A549 (cell line): Measurements from ENCODE around the gene CACNA1D. TPM values are rescaled to one million over a fixed set of nuclear protein-coding genes. Genes with fewer than 3 reads are reported as not detected.
A peak's percentile ranks its signal among the peaks of the same experiment; 100 is the strongest.

Experiments
- ATAC-seq, 2 experiments: fragments of 200-7000 bp in 1 of 2; fragments of >200 bp in 1 of 2; cut with Nextera tagmentation in 1 of 2; cut with Tn5 transposase in 1 of 2; 3 replicates each; pipeline versions ENCODE4 v1.8.0 to v1.9.1; 2018 to 2020; ENCODE audit warnings: mild to moderate bottlenecking in 1 of 2, moderate library complexity in 1 of 2
- CTCF ChIA-PET: fragments of 300-600 bp; sonication (Branson Sonifier 250); formaldehyde crosslinking; extraction: SDS; loops from one replicate; lab custom pipeline; 2021; ENCODE audit warnings: antibody characterized with exemption, inconsistent platforms; lab: Yijun Ruan, JAX
- POLR2A ChIA-PET: fragments of 350-600 bp; formaldehyde crosslinking; extraction: SDS; loops from one replicate; lab custom pipeline; 2021; ENCODE audit warnings: antibody characterized with exemption, inconsistent platforms; lab: Yijun Ruan, JAX
- DNase-seq, 2 experiments: peaks; one replicate each; pipeline versions ENCODE4 v3.0.0 to v3.0.0-alpha.2; 2011 to 2016; ENCODE audit warnings: low read depth in 1 of 2, low spot score in 1 of 2
- FAIRE-seq: peaks from 2 replicates; lab custom pipeline; 2011; peaks lifted over from hg19 to GRCh38; lab: Jason Lieb, UNC
- H3K27ac ChIP-seq, 2 experiments: fragments of >200 bp; sonication (Bioruptor Twin); formaldehyde crosslinking; 3 replicates each; pipeline ENCODE4 v1.5.1; 2016 to 2017
- H3K4me1 ChIP-seq: fragments of >200 bp; sonication (Bioruptor Twin); formaldehyde crosslinking; 3 replicates; pipeline ENCODE4 v1.6.1; 2016
- H3K4me2 ChIP-seq: fragments of >200 bp; sonication (Bioruptor Twin); formaldehyde crosslinking; 3 replicates; pipeline ENCODE4 v1.6.1; 2016
- H3K4me3 ChIP-seq: fragments of >200 bp; sonication (Bioruptor Twin); formaldehyde crosslinking; 3 replicates; pipeline ENCODE4 v1.5.1; 2016
- H3K9me3 ChIP-seq: fragments of >200 bp; sonication (Bioruptor Twin); formaldehyde crosslinking; 3 replicates; pipeline ENCODE4 v1.6.1; 2016
- CTCF ChIP-seq: fragments of >200 bp; sonication (Bioruptor Twin); formaldehyde crosslinking; IDR thresholded peaks from 3 replicates; pipeline ENCODE4 v1.5.1; 2016
- ELK1 ChIP-seq: fragments of 150-350 bp; IDR thresholded peaks from 2 replicates; pipeline ENCODE4 v1.6.1; 2014; ENCODE audit warnings: low read depth, mild to moderate bottlenecking, low read length
- EP300 ChIP-seq, 2 experiments: fragments of >200 bp; sonication (Bioruptor Twin); formaldehyde crosslinking; IDR thresholded peaks; 2 replicates in 1 of 2; 3 replicates in 1 of 2; pipeline ENCODE4 v1.6.1; 2016 to 2017
- FOSL2 ChIP-seq, 2 experiments: fragments of 450-650 bp in 1 of 2; fragments of >200 bp in 1 of 2; sonication (Bioruptor Twin) in 1 of 2; formaldehyde crosslinking; IDR thresholded peaks; 2 replicates each; pipeline versions ENCODE4 v1.5.0 to v1.6.1; 2016 to 2020; ENCODE audit warnings: mild to moderate bottlenecking in 1 of 2, moderate library complexity in 1 of 2
- HES2 ChIP-seq: fragments of >200 bp; sonication (Bioruptor Twin); formaldehyde crosslinking; IDR thresholded peaks from 2 replicates; pipeline ENCODE4 v1.6.1; 2016
- HOXB5 ChIP-seq: fragments of 250-450 bp; sonication (Bioruptor Pico); IDR thresholded peaks from 2 replicates; pipeline ENCODE4 v1.5.0; 2020; ENCODE audit warnings: mild to moderate bottlenecking, moderate library complexity
- KDM1A ChIP-seq: fragments of 200-600 bp; sonication (generic); IDR thresholded peaks from 2 replicates; pipeline ENCODE4 v1.6.1; 2016; ENCODE audit warnings: low read depth, mild to moderate bottlenecking
- NPAS2 ChIP-seq: fragments of 250-450 bp; sonication (Bioruptor Pico); IDR thresholded peaks from 2 replicates; pipeline ENCODE4 v1.8.0; 2022; ENCODE audit warnings: mild to moderate bottlenecking, moderate library complexity, borderline replicate concordance
- PBX3 ChIP-seq: IDR thresholded peaks from 2 replicates; pipeline ENCODE4 v1.6.1; 2012
- POLR2A ChIP-seq: IDR thresholded peaks from 2 replicates; pipeline ENCODE4 v1.6.1; 2012; ENCODE audit warnings: mild to moderate bottlenecking, low read length
- POLR2AphosphoS2 ChIP-seq: conservative IDR thresholded peaks from 2 replicates; pipeline ENCODE4 v1.6.1; 2012; ENCODE audit warnings: low read length, improper control_type of control experiment, inconsistent platforms
- RARB ChIP-seq: fragments of 250-450 bp; sonication (Bioruptor Pico); IDR thresholded peaks from 2 replicates; pipeline ENCODE4 v1.8.0; 2021; ENCODE audit warnings: mild to moderate bottlenecking, moderate library complexity
- SREBF2 ChIP-seq: fragments of 450-650 bp; IDR thresholded peaks from 2 replicates; pipeline ENCODE4 v1.6.1; 2014; ENCODE audit warnings: mild to moderate bottlenecking, moderate library complexity
- TFCP2L1 ChIP-seq: fragments of 250-450 bp; sonication (Bioruptor Pico); IDR thresholded peaks from 2 replicates; pipeline ENCODE4 v1.5.0; 2021; ENCODE audit warnings: mild to moderate bottlenecking
- ZC3H11A ChIP-seq: fragments of 450-650 bp; IDR thresholded peaks from 2 replicates; pipeline ENCODE4 v1.6.1; 2014; ENCODE audit warnings: antibody characterized with exemption, mild to moderate bottlenecking
- ZNF302 ChIP-seq: fragments of 250-450 bp; sonication (Bioruptor Pico); IDR thresholded peaks from 2 replicates; pipeline ENCODE4 v1.9.0; 2021; ENCODE audit warnings: inconsistent platforms, mild to moderate bottlenecking, moderate library complexity
- WGBS: methylation state at CpG from one replicate; pipeline ENCODE4 v1.1.6; 2017; ENCODE audit errors: missing lambda C conversion rate; 5-methylcytosine and 5-hydroxymethylcytosine counted together
- polyA plus RNA-seq, 4 experiments: library from polyadenylated mRNA; depleted of rRNA in 3 of 4; stranded (reverse); fragments of >200 nt; fragmentation: RNase III in 1 of 4; extraction: RNeasy Plus Mini Kit Qiagen cat#74134 plus additional on column Dnase treatment in 1 of 4; gene quantifications; 2 replicates in 3 of 4; 3 replicates in 1 of 4; pipeline ENCODE4 v1.2.3, GENCODE V29; 2011 to 2017

The CACNA1D gene
- polyA plus RNA-seq, 2 of the 4 experiments (the other 2 are of a cell fraction): 1.1 to 10.7 TPM

- TF ChIP-seq NPAS2: no peak
- TF ChIP-seq CTCF: no peak
These were observed 37.3 kb downstream of the CACNA1D start (continued) for GRCh38 chr3:53531749-53532148.

GRCh38 chr3:53533472-53533871, 39.1 kb downstream of the CACNA1D start:
- no peak overlapping the region for H3K4me3 ChIP-seq
- WGBS: 87% methylated on average over 6 of the region's 6 CpGs
- CTCF ChIA-PET: no interaction called here
- no peak overlapping the region for H3K27ac ChIP-seq
- POLR2A ChIA-PET: no interaction called here
- peaks cover 5% of the 10 kb centered on the region; the same call in 1 of the 3 replicates for H3K4me1 ChIP-seq
- H3K4me2 ChIP-seq: no peak overlapping the region
- FAIRE-seq (no peak), DNase-seq (no peak), ATAC-seq (no peak)
- H3K9me3 ChIP-seq: no peaks in the 10 kb centered on the region
- TF ChIP-seq PBX3 (no peak), POLR2A (no peak), ZC3H11A (no peak), KDM1A (no peak), EP300 (IDR thresholded peaks at IDR 0.05) (no peak), RARB (CRISPR knock-in tag) (no peak), ZNF302 (no peak), HOXB5 (no peak), SREBF2 (no peak), FOSL2 (IDR thresholded peaks at IDR 0.05) (no peak), FOSL2 (CRISPR knock-in tag; IDR thresholded peaks at IDR 0.05) (no peak), TFCP2L1 (CRISPR knock-in tag) (no peak), HES2 (no peak), POLR2AphosphoS2 (no peak)

- TF ChIP-seq CTCF: no peak
- no peak for TF ChIP-seq ZC3H11A
- H3K27ac ChIP-seq: peak overlapping the region in 1 of 2 experiments; percentile 30; a peak in 1 of 6 replicates
- no peak for FAIRE-seq
- POLR2A ChIA-PET: no interaction called here
- ATAC-seq: no peak
- CTCF ChIA-PET: no interaction called here
- DNase-seq: no peak
- peaks cover 5% of the 10 kb centered on the region; the same call in 1 of the 3 replicates for H3K4me1 ChIP-seq
- no peak overlapping the region for H3K4me2 ChIP-seq
- no peaks in the 10 kb centered on the region for H3K9me3 ChIP-seq
- H3K4me3 ChIP-seq: no peak overlapping the region
- WGBS: 87% methylated on average over 9 of the region's 9 CpGs
These were observed 39.8 kb downstream of the CACNA1D start for GRCh38 chr3:53534216-53534615.

- Histone ChIP-seq H3K27ac (peak overlapping the region; percentile 11 to 30; a peak in 1 of 6 replicates), H3K4me2 (no peak overlapping the region), H3K9me3 (no peaks in the 10 kb centered on the region), H3K4me1 (peaks cover 5% of the 10 kb centered on the region; the same call in 1 of the 3 replicates), H3K4me3 (no peak overlapping the region)
- ChIA-PET POLR2A (no interaction called here), CTCF (no interaction called here)
- no peak for DNase-seq
- no peak for ATAC-seq
- no peak for FAIRE-seq
- WGBS: 82% methylated on average over 13 of the region's 13 CpGs
- no peak for TF ChIP-seq ELK1
These were observed 40.4 kb downstream of the CACNA1D start for GRCh38 chr3:53534676-53535400.
